Ectodermal cell (in vitro differentiated cells): ENCODE measurements around the gene PRSS37. TPM values are rescaled to one million over a fixed set of nuclear protein-coding genes. Genes with fewer than 3 reads are reported as not detected.

Experiments
- H3K27ac ChIP-seq: 2 replicates; pipeline ENCODE4 v1.7.0; 2013; ENCODE audit warnings: mild to moderate bottlenecking, low read depth, low read length; ENCODE audit not compliant: insufficient read depth, poor library complexity, severe bottlenecking
- H3K27me3 ChIP-seq: 2 replicates; pipeline ENCODE4 v1.7.0; 2013; ENCODE audit warnings: mild to moderate bottlenecking, low read length; ENCODE audit not compliant: insufficient read depth, control insufficient read depth, poor library complexity, severe bottlenecking
- H3K36me3 ChIP-seq: one replicate; pipeline ENCODE4 v1.7.0; 2013; ENCODE audit warnings: low read length; ENCODE audit not compliant: control insufficient read depth, insufficient read depth
- H3K4me1 ChIP-seq: one replicate; pipeline ENCODE4 v1.7.0; 2013; ENCODE audit warnings: low read length; ENCODE audit not compliant: control insufficient read depth, insufficient read depth
- H3K4me3 ChIP-seq: 2 replicates; pipeline ENCODE4 v1.7.0; 2013; ENCODE audit warnings: low read depth, low read length, control low read depth; ENCODE audit not compliant: insufficient read depth
- H3K9me3 ChIP-seq: 2 replicates; pipeline ENCODE4 v1.7.0; 2013; ENCODE audit warnings: mild to moderate bottlenecking, low read length, moderate library complexity; ENCODE audit not compliant: control insufficient read depth
- WGBS, 2 experiments: methylation state at CpG; one replicate each; pipeline ENCODE4 v1.1.7; 2013; ENCODE audit warnings: missing lambda C conversion rate in 2 of 2; 5-methylcytosine and 5-hydroxymethylcytosine counted together
- polyA plus RNA-seq, 4 experiments: library from polyadenylated mRNA; stranded (reverse); fragments of 50-300 nt; gene quantifications; one replicate each; pipeline ENCODE4 v1.2.3, GENCODE V29; 2013

Gene PRSS37, protein sequence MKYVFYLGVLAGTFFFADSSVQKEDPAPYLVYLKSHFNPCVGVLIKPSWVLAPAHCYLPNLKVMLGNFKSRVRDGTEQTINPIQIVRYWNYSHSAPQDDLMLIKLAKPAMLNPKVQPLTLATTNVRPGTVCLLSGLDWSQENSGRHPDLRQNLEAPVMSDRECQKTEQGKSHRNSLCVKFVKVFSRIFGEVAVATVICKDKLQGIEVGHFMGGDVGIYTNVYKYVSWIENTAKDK
- polyA plus RNA-seq (2013, experiment 1 of 4), result not detected
- polyA plus RNA-seq (2013, experiment 2 of 4), result not detected
- polyA plus RNA-seq (2013, experiment 3 of 4), result not detected
- polyA plus RNA-seq (2013, experiment 4 of 4), result not detected

DNA sequence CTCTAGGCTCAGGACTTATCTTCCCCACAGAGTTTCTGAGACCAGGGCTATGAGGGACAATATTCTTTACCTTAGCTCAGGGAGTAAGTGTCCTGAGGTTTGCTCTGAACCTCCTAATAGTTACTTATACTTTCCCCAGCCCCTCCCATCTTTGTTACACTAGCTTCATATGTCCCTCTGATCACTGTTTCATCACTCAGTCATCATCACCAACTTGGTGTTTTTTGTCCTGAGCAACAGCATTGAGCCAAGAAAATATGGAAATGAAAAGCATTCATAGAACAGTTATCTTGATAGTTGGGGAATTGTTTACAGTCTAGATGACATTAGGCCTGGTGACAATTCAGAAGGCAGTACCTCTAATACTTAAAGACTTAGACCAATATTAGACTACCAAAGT is at the start of gene PRSS37:
Gene PRSS37, minus strand, starts transcription at position 101 of the 400 bp plus-strand sequence. CDS start 436 bp downstream, outside the sequence.
- Histone ChIP-seq H3K27me3 (no peaks in the 10 kb centered on the region), H3K9me3 (no peaks in the 10 kb centered on the region), H3K4me3 (no peak within 1 kb of the TSS), H3K36me3 (no peaks in the 10 kb centered on the region), H3K4me1 (no peaks in the 10 kb centered on the region), H3K27ac (no peak within 1 kb of the TSS)

DNA sequence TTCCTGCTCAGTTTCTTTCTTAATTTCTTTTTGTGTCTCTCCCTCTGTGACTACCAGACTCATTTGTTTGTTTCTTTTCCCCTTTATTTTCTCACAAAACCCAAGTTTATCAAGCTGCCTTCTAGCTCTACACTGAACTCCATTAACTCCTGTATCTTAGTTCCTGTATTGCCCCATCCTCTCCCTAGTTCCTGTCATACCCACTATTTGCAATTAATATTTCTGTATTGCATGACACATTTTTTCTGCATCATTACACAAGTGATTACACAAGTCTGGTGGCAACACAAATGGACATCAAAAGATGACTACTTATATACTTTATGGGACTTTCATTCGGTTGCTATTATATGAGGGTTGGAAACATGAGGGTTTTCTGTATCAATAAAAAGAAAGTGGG is 48.0 kb upstream of the PRSS37 start:
- WGBS, 2 experiments, result 100% methylated on average over 1 of the region's 1 CpG
- H3K27me3 ChIP-seq, result no peaks in the 10 kb centered on the region
- no peak overlapping the region for H3K27ac ChIP-seq
- H3K4me1 ChIP-seq, result no peaks in the 10 kb centered on the region
- H3K36me3 ChIP-seq, result no peaks in the 10 kb centered on the region
- H3K9me3 ChIP-seq, result no peaks in the 10 kb centered on the region
- no peak overlapping the region for H3K4me3 ChIP-seq

DNA sequence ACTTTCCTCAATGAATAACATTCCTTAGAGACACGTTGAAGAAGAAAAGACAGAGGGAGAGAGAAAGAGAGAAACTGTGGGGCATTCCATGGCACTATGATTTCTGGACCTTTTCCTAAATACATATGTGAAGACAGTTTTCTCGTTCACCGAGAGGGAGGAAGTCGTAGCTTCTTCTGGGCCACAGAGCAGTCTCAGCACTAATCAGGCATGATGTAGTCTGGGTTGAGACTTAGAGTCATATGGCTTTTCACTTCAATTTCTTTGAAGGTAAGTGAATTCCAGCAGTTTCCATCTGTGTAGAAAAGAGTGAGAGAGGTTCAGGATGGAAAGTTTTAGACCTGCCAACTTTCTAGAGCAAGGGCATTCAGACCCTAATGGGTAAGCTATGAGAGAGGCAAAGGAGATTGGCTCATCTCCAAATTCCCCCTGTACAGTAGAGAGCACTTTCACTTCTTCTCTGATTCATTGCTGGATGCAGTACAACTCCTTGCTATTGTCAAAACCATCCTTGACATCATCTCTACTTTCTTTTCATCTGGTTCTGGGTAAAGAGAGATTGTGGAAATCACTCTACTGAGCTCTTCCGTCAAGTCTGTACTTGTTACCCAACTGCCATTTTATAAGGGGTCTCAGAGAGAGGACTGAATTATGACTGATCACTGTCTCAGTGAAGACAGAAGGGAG is 43.4 kb upstream of the PRSS37 start:
- H3K4me3 ChIP-seq, result no peak overlapping the region
- H3K36me3 ChIP-seq, result no peaks in the 10 kb centered on the region
- no peaks in the 10 kb centered on the region for H3K4me1 ChIP-seq
- no peaks in the 10 kb centered on the region for H3K9me3 ChIP-seq
- no peaks in the 10 kb centered on the region for H3K27me3 ChIP-seq
- WGBS, 2 experiments, result 83 to 84% methylated on average over 5 of the region's 5 CpGs
- no peak overlapping the region for H3K27ac ChIP-seq

DNA sequence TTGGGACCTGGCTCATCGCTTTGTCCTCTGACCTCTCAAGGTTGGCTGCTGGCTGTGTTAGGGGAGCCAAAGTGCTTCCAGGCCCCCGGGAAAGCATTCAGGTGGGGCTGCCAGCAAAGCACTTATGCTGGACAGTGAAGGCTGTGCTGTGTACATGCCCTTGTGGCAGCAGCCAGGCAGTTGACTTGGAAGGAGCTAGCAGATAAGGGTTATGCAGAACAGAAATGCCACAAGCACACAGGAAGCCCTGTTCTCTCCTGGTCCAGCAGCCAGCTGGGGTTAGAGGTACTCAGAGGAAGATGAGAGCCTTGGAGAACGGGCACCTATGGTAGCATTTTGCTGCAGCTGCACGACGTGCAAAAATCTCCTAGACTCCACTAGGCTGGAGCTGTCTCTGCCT is 39.7 kb upstream of the PRSS37 start:
- no peak overlapping the region for H3K4me3 ChIP-seq
- H3K9me3 ChIP-seq, result no peaks in the 10 kb centered on the region
- 76% methylated on average over 5 of the region's 5 CpGs for WGBS, 2 experiments
- no peaks in the 10 kb centered on the region for H3K36me3 ChIP-seq
- no peaks in the 10 kb centered on the region for H3K4me1 ChIP-seq
- no peak overlapping the region for H3K27ac ChIP-seq
- no peaks in the 10 kb centered on the region for H3K27me3 ChIP-seq

DNA sequence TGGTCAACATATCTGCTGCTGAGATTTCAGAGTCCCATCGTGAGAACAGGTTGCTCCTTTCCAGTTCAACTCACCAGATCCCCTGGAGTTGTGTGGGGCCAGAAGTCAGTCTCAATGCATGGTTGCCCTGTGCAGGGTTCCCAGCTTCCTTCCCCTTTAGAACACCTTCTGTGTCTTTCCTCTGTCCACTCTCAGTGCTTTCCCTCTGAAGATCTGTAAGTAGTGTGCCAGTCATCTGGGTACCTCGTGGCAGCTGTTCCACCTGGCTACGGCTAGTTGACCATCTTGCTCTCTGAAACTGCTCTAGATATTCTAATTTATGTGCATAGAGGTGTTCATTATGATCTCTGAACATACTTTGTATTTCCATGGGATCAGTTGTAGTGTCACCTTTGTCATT is 36.1 kb upstream of the PRSS37 start:
- Histone ChIP-seq H3K4me1 (no peaks in the 10 kb centered on the region), H3K27ac (no peak overlapping the region), H3K27me3 (no peaks in the 10 kb centered on the region), H3K36me3 (no peaks in the 10 kb centered on the region), H3K9me3 (no peaks in the 10 kb centered on the region), H3K4me3 (no peak overlapping the region)
- WGBS, 2 experiments, result 91 to 97% methylated on average over 3 of the region's 3 CpGs

DNA sequence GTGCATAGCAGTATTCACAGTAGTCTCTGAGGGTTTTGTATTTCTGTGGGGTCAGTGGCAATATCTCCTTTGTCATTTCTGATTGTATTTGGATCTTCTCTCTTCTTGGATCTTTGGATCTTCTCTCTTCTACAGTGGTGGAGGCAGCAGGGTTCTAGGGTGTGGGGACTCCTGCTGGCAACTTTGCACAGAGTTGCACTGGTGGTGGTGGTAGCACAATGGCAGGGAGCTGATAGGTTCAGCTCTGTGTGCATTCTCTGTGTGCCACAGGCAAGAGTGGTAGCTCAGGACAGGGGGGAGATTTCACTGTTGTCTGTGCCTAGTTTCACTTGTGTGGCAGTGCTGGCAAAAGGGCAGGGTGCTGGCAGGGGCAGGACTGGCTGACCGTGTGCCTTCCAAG is 35.1 kb upstream of the PRSS37 start:
- Histone ChIP-seq H3K4me3 (no peak overlapping the region), H3K9me3 (no peaks in the 10 kb centered on the region), H3K36me3 (no peaks in the 10 kb centered on the region), H3K4me1 (no peaks in the 10 kb centered on the region), H3K27me3 (no peaks in the 10 kb centered on the region), H3K27ac (no peak overlapping the region)
- WGBS, 2 experiments, result 74 to 86% methylated on average over 1 of the region's 1 CpG

DNA sequence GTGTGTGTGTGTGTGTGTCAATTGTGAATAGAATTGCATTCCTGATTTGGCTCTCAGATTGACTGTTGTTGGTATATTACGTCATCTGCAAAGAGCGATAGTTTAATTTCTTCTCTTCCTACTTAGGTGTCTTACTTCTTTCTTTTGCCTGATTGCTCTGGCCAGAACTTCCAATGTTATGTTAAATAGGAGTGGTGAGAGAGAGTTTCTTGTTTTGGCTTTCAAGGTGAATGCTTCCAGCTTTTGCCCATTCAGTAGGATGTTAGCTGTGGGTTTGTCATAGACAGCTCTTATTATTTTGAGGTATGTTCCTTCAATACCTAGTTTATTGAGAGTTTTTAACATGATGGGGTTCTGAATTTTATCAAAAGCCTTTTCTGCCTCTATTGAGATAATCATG is 34.2 kb upstream of the PRSS37 start:
- no peak overlapping the region for H3K4me3 ChIP-seq
- H3K9me3 ChIP-seq, result no peaks in the 10 kb centered on the region
- no peaks in the 10 kb centered on the region for H3K4me1 ChIP-seq
- no peaks in the 10 kb centered on the region for H3K27me3 ChIP-seq
- H3K27ac ChIP-seq, result no peak overlapping the region
- 60 to 80% methylated on average over 1 to 2 of the region's 2 CpGs for WGBS, 2 experiments
- H3K36me3 ChIP-seq, result no peaks in the 10 kb centered on the region

DNA sequence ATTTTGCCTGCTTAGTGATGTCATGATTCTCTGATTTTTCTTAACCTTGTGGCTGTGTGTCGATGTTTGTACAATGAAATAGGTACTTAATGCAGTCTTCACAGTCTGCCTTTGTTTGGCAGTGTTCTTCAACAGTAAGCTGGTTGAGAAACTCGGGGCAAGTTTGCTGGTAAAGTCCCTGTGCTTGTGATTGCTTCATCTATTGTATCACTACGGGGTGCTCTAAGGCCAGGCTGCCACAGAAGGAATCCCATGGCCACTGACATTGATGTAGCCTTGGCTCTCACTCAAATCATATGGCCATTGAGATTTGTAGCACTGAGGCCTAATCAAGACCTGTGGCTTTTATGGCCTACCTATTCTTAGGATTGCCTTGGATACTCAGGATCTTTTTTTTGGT is 33.5 kb upstream of the PRSS37 start:
- 61 to 68% methylated on average over 3 of the region's 3 CpGs for WGBS, 2 experiments
- Histone ChIP-seq H3K27me3 (no peaks in the 10 kb centered on the region), H3K9me3 (no peaks in the 10 kb centered on the region), H3K4me1 (no peaks in the 10 kb centered on the region), H3K36me3 (no peaks in the 10 kb centered on the region), H3K4me3 (no peak overlapping the region), H3K27ac (no peak overlapping the region)

DNA sequence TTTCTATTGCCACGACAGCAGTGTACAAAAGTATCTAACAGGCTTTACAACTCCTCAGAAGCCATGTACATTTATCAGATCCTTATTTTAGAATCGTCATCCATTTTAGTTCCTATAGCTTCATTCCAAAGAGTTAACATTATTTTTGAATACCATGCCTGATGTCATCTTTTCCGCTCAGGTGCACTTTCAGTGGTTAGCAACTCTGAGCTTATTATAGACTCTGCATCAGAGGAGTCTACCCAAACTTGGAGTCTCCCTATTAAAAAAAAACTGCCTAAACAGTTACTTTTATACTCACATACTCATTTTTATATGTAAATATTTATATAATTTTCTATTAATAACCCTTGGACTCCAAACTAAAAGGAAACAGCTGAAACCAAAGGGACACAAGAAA is 31.6 kb upstream of the PRSS37 start:
- Histone ChIP-seq H3K4me3 (no peak overlapping the region), H3K9me3 (no peaks in the 10 kb centered on the region), H3K27me3 (no peaks in the 10 kb centered on the region), H3K4me1 (no peaks in the 10 kb centered on the region), H3K27ac (no peak overlapping the region), H3K36me3 (no peaks in the 10 kb centered on the region)
- 95 to 96% methylated on average over 3 of the region's 3 CpGs for WGBS, 2 experiments

DNA sequence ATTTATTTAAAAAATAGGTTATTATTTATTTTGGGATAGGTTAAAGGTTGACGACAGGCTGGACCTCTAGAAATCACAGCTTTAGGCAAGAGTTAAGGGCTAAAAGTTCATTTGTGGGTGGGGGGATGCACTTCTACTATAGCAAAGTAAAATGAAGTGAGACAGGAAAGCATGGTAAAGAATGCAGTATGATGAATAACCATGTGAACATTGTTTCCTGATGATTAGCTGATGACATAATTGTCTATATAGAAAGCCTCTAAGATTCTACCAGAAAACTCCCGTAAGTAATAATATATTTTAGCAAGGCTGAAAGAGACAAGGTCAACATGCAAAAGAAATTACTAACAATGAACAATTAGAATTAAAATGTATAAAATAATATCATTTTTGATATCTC is 25.7 kb upstream of the PRSS37 start:
- 86 to 100% methylated on average over 1 of the region's 2 CpGs for WGBS, 2 experiments
- H3K27ac ChIP-seq, result no peak overlapping the region
- no peaks in the 10 kb centered on the region for H3K36me3 ChIP-seq
- H3K9me3 ChIP-seq, result no peaks in the 10 kb centered on the region
- no peaks in the 10 kb centered on the region for H3K27me3 ChIP-seq
- H3K4me3 ChIP-seq, result no peak overlapping the region
- no peaks in the 10 kb centered on the region for H3K4me1 ChIP-seq
